GM19452 (cell line): ENCODE measurements around the gene SPART.

Experiments used
- ATAC-seq: cut with Tn5 transposase; IDR thresholded peaks from one replicate; pipeline ENCODE4 v1.9.1; 2021; ENCODE audit not compliant: unreplicated experiment

SPART gene

DNA sequence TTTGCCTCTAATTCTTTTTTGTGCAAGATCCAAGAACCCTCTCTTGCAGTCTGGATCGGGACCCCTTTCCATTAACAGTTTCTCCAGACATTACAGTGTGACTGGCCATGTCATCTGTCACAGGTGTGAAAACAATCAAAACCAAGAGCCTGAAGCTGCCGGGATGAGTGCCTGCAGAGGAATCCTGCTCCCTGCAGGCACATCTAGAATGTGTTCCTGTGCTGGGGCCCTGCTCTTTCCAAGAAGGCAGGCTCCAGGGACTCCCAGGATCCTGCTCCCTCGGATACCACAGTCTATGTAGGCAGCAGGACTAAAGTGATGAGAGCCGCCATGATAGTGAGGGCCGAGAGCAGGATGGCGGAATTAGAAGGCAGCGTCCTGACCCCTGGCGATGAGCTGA lies 87.4 kb downstream of the SPART start:
- ATAC-seq, result no peak
